GM13977 (cell line): ENCODE data around the gene PLA2G7.

Source experiments
- DNase-seq: peaks from one replicate; pipeline ENCODE4 v3.0.0; 2012; ENCODE audit warnings: low spot score
- in situ Hi-C: fragments of 300-500 bp; cut with MboI; formaldehyde crosslinking; loops from one replicate; pipeline ENCODE4 v1.12.0; 2022; ENCODE audit warnings: low sequenced_read_pairs, low pct_unique_long_range_greater_than_20kb, mixed read lengths, inconsistent platforms; ENCODE audit not compliant: unreplicated experiment
- TF ChIP-seq, protein P1 (sequence below): IDR thresholded peaks from 2 replicates; pipeline ENCODE4 v1.5.1; 2012; ENCODE audit warnings: mild to moderate bottlenecking, control low read depth; ENCODE audit not compliant: insufficient read depth; ENCODE audit errors: extremely low read depth, missing control alignments

Gene PLA2G7

DNA sequence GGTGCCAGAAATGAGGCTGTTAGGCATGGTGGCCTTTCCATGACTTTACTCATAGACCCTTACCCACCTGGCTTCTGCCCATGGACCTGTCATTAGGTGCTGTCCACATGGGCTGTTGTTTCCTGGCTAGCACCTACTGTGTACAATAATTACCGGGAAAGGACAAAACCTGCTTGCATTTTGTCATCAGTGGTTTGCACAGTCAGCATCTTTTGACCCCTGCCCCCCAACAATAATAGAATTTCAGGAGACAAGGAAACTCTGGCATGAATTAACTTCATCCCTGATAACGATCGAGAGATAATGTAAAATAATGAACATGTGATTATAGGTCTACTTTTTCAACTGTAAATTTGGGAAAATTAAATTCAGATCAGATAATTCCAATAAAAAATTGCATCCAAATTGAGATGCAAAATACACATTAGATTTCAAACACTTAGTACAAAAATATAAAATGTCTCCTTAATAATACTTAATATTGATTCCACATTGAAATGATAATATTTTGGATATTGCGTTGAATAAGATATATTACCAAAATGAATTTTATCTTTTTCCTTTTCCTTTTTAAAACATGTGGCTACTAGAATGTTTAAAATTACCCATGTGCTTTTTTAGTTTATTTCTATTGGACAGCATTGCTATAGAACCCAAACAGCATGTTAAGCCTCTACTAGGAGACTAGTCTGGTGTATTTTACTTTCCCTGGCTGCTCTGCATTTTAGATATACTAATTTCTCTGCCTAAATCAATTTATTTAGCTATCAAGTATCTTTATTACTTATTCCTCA lies 24.0 kb upstream of the PLA2G7 start:
- TF ChIP-seq, protein P1, sequence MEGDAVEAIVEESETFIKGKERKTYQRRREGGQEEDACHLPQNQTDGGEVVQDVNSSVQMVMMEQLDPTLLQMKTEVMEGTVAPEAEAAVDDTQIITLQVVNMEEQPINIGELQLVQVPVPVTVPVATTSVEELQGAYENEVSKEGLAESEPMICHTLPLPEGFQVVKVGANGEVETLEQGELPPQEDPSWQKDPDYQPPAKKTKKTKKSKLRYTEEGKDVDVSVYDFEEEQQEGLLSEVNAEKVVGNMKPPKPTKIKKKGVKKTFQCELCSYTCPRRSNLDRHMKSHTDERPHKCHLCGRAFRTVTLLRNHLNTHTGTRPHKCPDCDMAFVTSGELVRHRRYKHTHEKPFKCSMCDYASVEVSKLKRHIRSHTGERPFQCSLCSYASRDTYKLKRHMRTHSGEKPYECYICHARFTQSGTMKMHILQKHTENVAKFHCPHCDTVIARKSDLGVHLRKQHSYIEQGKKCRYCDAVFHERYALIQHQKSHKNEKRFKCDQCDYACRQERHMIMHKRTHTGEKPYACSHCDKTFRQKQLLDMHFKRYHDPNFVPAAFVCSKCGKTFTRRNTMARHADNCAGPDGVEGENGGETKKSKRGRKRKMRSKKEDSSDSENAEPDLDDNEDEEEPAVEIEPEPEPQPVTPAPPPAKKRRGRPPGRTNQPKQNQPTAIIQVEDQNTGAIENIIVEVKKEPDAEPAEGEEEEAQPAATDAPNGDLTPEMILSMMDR, result no peak
- no peak for DNase-seq
- in situ Hi-C loops, result no loop called here

DNA sequence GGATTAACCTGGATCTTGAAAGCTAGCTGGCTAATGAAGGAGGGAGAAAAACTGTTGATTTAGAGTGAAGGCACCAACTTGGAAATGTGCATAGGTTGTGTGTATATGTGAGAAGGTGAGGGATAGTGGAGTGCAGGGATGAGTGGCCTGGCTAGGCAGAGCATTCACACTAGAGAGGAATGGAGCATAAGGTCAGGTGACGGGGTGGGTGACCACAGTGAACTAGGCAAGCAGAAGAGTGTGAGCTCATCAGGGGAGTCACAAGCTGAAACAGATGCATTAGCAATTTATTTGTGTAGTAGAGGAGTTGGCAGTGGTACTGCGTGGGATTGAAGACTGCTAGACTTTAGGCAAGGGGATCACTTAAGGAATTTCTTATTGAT lies 22.0 kb upstream of the PLA2G7 start:
- DNase-seq, result no peak
- in situ Hi-C loops, result no loop called here

DNA sequence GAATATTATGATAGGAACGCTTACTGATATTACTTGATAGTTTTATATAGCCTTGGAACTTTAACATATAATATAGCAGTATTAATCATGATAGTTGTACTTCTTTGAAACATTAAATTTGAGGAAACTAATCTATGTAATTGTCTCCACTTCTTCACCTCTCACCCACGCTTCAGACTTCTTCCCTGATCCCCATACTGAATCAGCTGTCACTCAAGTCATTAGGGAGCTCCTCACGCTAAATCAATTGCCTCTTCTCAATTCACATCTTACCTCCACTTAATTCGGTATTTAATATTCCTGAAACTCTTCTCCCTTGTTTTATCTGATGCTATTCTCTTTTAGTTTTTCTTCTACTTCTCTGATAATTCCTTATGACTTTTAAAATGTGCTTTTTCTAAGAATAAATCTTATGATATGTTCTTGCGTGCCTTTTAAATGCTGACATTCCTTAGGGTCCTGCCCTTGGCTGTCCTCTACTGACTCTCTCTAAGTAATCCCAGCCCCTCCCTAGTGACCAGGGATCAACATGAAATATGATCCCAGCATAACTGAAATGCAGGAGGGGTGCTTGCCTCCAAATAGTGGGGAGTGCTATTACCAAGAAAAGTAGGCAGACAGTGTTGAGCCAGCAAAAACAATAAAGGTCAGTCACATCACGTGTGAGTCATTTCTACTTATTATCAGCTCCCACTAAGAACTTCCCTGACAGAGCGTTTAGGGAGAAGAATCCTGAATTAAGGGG lies 21.5 kb upstream of the PLA2G7 start:
- no peak for DNase-seq
- TF ChIP-seq, protein P1, result no peak
- in situ Hi-C loops, result no loop called here

More for the DNA sequence above, 22.0 kb upstream of the PLA2G7 start:
- TF ChIP-seq, protein P1, result no peak

DNA sequence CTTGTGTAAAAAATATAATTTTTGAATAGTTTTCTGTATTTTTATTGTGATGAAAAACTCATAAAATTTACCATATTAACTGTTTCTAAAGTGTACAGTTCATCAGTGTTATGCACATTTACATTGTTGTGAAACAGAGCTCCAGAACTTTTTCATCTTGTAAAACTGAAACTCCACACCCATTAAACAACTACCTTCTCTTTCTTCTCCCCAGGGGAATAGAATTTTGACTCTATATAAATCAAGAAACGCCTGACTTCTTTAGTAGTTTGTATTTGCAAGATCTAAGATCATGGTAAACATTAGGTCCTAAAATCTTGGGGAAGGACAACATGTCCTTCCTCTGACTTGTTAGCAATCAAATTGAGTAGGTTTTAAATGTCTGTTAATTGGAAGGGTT lies 20.7 kb upstream of the PLA2G7 start:
- TF ChIP-seq, protein P1, result no peak
- DNase-seq, result no peak
- in situ Hi-C loops, result no loop called here

DNA sequence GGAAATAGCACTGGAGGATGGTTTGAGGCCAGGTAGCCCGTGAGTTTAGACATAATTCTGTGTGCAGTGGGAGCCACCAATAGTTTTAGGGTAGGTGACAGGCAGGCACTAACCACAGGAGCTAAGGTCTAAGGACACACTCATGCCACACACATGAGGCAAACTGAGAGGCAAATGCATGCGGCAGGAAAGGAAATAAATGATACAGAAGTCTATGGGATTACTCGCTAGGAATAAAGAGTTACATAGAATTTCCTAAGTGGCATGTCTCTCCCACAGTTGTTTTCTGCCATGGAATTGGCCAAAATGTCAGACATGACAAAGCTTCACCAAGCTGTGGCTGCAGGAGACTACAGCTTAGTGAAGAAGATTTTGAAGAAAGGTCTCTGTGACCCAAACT lies 16.5 kb upstream of the PLA2G7 start:
- no peak for DNase-seq
- TF ChIP-seq, protein P1, result no peak
- in situ Hi-C loops, result no loop called here

DNA sequence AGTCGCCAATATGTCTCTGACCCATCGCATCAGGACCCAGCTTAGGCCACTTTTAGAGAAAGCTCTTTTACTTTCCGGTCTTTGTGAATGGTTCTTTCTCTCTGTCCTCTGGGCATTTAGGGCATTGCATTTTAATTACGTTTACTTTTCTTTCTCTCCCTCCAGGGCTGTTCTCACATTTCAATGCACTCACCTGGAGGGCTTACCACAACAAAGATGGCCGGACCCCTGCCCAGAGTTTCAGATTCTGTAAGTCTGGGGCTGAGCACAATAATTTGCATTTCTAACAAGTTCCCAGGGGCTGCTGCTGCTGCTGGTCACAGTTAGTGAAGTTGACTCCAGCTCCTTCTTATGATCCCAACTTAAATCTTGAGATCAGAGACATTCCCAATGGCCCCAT lies 14.6 kb upstream of the PLA2G7 start:
- TF ChIP-seq, protein P1, result no peak
- DNase-seq, result no peak
- in situ Hi-C loops, result no loop called here
